Natural killer cell (primary cell): ENCODE results near the gene HGD. TPM values are rescaled to one million over a fixed set of nuclear protein-coding genes. Genes with fewer than 3 reads are reported as not detected.

Source experiments
- ATAC-seq, 3 donors: fragments of 150-1000 bp in 2 of 3; fragments of 200-7000 bp in 1 of 3; cut with Tn5 transposase; 1 replicate in 1 of 3; 2 replicates in 2 of 3; pipeline ENCODE4 v1.10.0; 2021; ENCODE audit warnings: mild to moderate bottlenecking in 2 of 3, moderate library complexity in 2 of 3
- DNase-seq, 2 donors: peaks; one replicate each; pipeline versions ENCODE4 v3.0.0 to v3.0.0-alpha.2; 2013 to 2021; ENCODE audit warnings: mixed read lengths in 1 of 2
- H3K27ac ChIP-seq: one replicate; pipeline ENCODE4 v1.5.1; 2013; ENCODE audit warnings: mild to moderate bottlenecking, low read length
- H3K27me3 ChIP-seq: one replicate; pipeline ENCODE4 v1.6.1; 2013; ENCODE audit warnings: low read length; ENCODE audit not compliant: control insufficient read depth, insufficient read depth
- H3K36me3 ChIP-seq: one replicate; pipeline ENCODE4 v1.6.1; 2013; ENCODE audit warnings: low read length; ENCODE audit not compliant: control insufficient read depth, insufficient read depth
- H3K4me1 ChIP-seq: one replicate; pipeline ENCODE4 v1.6.1; 2013; ENCODE audit warnings: low read length; ENCODE audit not compliant: control insufficient read depth, insufficient read depth
- H3K4me3 ChIP-seq: one replicate; pipeline ENCODE4 v1.5.1; 2013; ENCODE audit warnings: low read length
- H3K9me3 ChIP-seq: one replicate; pipeline ENCODE4 v1.6.1; 2013; ENCODE audit warnings: low read length; ENCODE audit not compliant: control insufficient read depth, insufficient read depth
- H3K27ac Mint-ChIP-seq, 2 donors: one replicate each; pipeline ENCODE4 v1.8.0; 2022; ENCODE audit warnings: mild to moderate bottlenecking in 2 of 2, mixed read lengths in 2 of 2, moderate library complexity in 1 of 2
- H3K27me3 Mint-ChIP-seq, 2 donors: one replicate each; pipeline ENCODE4 v1.8.0; 2022; ENCODE audit warnings: low read depth in 2 of 2, mixed read lengths in 2 of 2
- H3K36me3 Mint-ChIP-seq: one replicate; pipeline ENCODE4 v1.8.0; 2022; ENCODE audit warnings: mixed read lengths
- H3K4me1 Mint-ChIP-seq, 2 donors: one replicate each; pipeline ENCODE4 v1.8.0; 2022; ENCODE audit warnings: mixed read lengths in 2 of 2
- H3K4me3 Mint-ChIP-seq: one replicate; pipeline ENCODE4 v1.8.0; 2022; ENCODE audit warnings: mild to moderate bottlenecking, moderate library complexity, mixed read lengths
- H3K9me3 Mint-ChIP-seq, 2 donors: one replicate each; pipeline ENCODE4 v1.8.0; 2022; ENCODE audit warnings: mixed read lengths in 2 of 2
- CTCF ChIP-seq: fragments of 200-600 bp; IDR thresholded peaks from one replicate; pipeline ENCODE4 v1.8.0; 2022; ENCODE audit warnings: antibody characterized with exemption
- WGBS: methylation state at CpG from one replicate; pipeline ENCODE4 v1.1.7; 2013; ENCODE audit warnings: missing lambda C conversion rate; ENCODE audit not compliant: insufficient coverage; 5-methylcytosine and 5-hydroxymethylcytosine counted together
- intact Hi-C: fragments of 100-400 bp; cut with micrococcal nuclease; formaldehyde crosslinking; loops from one replicate; pipeline ENCODE4 v1.14.2; 2022
- total RNA-seq, 4 donors: library from RNA; stranded (reverse); fragments of 120-200 nt in 1 of 4; gene quantifications; one replicate each; pipeline versions ENCODE4 v1.2.3 to v1.2.4, GENCODE V29; 2013 to 2022

HGD gene
- total RNA-seq, 3 donors from 2014 or later (not counting 1 experiment from before 2014, with no cell fraction given): 0.80 to 4.0 (median 2.5) TPM

DNA sequence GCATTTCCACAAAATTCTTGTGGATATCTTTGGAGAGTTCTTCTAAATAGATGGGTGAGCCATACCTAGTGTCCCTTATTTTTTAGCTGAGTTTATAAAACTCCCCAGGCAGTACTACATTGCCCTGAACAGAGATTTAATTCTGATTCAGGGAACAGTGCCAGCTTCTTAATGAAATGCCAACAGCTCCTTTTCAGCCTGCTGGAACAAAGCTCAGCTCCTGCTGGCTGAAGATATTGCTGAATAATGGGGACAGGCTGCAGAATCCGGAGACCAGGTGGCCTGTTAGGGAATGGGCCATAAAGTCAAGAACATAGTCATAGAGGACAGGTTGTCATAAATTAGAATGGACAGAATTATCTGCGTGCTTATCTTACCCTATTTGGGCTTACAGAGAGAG, 8.9 kb downstream of the HGD start:
- Histone ChIP-seq H3K4me3 (no peak overlapping the region), H3K4me1 (no peaks in the 10 kb centered on the region), H3K27me3 (no peaks in the 10 kb centered on the region), H3K27ac (no peak overlapping the region), H3K9me3 (no peaks in the 10 kb centered on the region), H3K36me3 (no peaks in the 10 kb centered on the region)
- H3K9me3 Mint-ChIP-seq: no peaks in the 10 kb centered on the region
- H3K27me3 Mint-ChIP-seq: peaks cover 4 to 14% of the 10 kb centered on the region in 2 donors
- ATAC-seq (no peak), DNase-seq (no peak)
- peaks cover under 1% of the 10 kb centered on the region in 2 donors for H3K4me1 Mint-ChIP-seq
- H3K27ac Mint-ChIP-seq: no peak overlapping the region
- 86% methylated on average over 1 of the region's 2 CpGs for WGBS
- H3K36me3 Mint-ChIP-seq: no peaks in the 10 kb centered on the region
- no peak overlapping the region for H3K4me3 Mint-ChIP-seq
- intact Hi-C loops: no loop called here
- no peak for TF ChIP-seq CTCF

- no peak overlapping the region for H3K4me3 ChIP-seq
- peaks cover 4 to 13% of the 10 kb centered on the region in 2 donors for H3K27me3 Mint-ChIP-seq
- no peak overlapping the region for H3K27ac ChIP-seq
- H3K4me1 Mint-ChIP-seq: no peaks in the 10 kb centered on the region
- no peak overlapping the region for H3K4me3 Mint-ChIP-seq
- no peaks in the 10 kb centered on the region for H3K36me3 ChIP-seq
- no peaks in the 10 kb centered on the region for H3K27me3 ChIP-seq
- H3K27ac Mint-ChIP-seq: no peak overlapping the region
- no peaks in the 10 kb centered on the region for H3K9me3 Mint-ChIP-seq
- ATAC-seq: no peak
- no peaks in the 10 kb centered on the region for H3K36me3 Mint-ChIP-seq
- no peaks in the 10 kb centered on the region for H3K4me1 ChIP-seq
- no peak for TF ChIP-seq CTCF
- intact Hi-C loops: no loop called here
- DNase-seq: no peak
- WGBS: 82% methylated on average over 1 of the region's 2 CpGs
- H3K9me3 ChIP-seq: no peaks in the 10 kb centered on the region
Observed at GRCh38 chr3:120670576-120670975, 11.5 kb downstream of the HGD start.

DNA sequence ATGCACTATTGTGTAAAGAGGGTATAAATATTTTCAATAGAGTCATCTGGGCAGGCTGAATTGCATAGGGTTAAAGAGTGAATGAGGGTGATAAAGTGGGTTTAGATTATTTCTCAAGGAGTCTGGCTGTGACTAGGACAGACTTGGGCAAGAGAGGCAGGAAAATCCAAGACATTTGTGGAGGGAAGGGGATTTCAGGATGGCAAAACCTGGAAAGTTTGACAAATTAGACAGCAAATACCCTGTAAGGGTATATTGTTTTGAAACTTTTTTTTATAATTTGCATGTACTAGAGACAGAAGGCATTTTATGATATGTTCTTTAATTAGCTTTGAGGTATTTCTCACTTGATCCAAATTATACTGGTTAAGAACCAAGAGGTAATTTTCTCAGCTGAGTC, 17.1 kb downstream of the HGD start:
- no peaks in the 10 kb centered on the region for H3K4me1 Mint-ChIP-seq
- DNase-seq (no peak), ATAC-seq (no peak)
- Histone ChIP-seq H3K27me3 (no peaks in the 10 kb centered on the region), H3K27ac (no peak overlapping the region), H3K4me3 (no peak overlapping the region), H3K36me3 (no peaks in the 10 kb centered on the region), H3K9me3 (no peaks in the 10 kb centered on the region), H3K4me1 (no peaks in the 10 kb centered on the region)
- H3K27me3 Mint-ChIP-seq: peaks cover 25 to 40% of the 10 kb centered on the region in 2 donors
- no peaks in the 10 kb centered on the region for H3K9me3 Mint-ChIP-seq
- no peak for TF ChIP-seq CTCF
- H3K4me3 Mint-ChIP-seq: no peak overlapping the region
- H3K36me3 Mint-ChIP-seq: no peaks in the 10 kb centered on the region
- H3K27ac Mint-ChIP-seq: no peak overlapping the region
- intact Hi-C loops: no loop called here

GRCh38 chr3:120661945-120662344, 20.1 kb downstream of the HGD start:
- H3K36me3 ChIP-seq: no peaks in the 10 kb centered on the region
- H3K4me1 ChIP-seq: no peaks in the 10 kb centered on the region
- no peaks in the 10 kb centered on the region for H3K9me3 Mint-ChIP-seq
- H3K9me3 ChIP-seq: no peaks in the 10 kb centered on the region
- peaks cover 25 to 40% of the 10 kb centered on the region in 2 donors for H3K27me3 Mint-ChIP-seq
- no peaks in the 10 kb centered on the region for H3K36me3 Mint-ChIP-seq
- no peak overlapping the region for H3K27ac ChIP-seq
- WGBS: 76% methylated on average over 5 of the region's 5 CpGs
- H3K4me3 Mint-ChIP-seq: no peak overlapping the region
- H3K4me1 Mint-ChIP-seq: no peaks in the 10 kb centered on the region
- H3K4me3 ChIP-seq: no peak overlapping the region
- no peak for TF ChIP-seq CTCF
- intact Hi-C loops: no loop called here
- no peak for ATAC-seq
- H3K27ac Mint-ChIP-seq: no peak overlapping the region
- no peaks in the 10 kb centered on the region for H3K27me3 ChIP-seq
- DNase-seq: no peak
